ENCODE data around the gene GPC6. TPM values are rescaled to one million over a fixed set of nuclear protein-coding genes. Genes with fewer than 3 reads are reported as not detected.

Gene GPC6
- total RNA-seq, 1 donor from 2014 or later = 5.5 TPM

DNA sequence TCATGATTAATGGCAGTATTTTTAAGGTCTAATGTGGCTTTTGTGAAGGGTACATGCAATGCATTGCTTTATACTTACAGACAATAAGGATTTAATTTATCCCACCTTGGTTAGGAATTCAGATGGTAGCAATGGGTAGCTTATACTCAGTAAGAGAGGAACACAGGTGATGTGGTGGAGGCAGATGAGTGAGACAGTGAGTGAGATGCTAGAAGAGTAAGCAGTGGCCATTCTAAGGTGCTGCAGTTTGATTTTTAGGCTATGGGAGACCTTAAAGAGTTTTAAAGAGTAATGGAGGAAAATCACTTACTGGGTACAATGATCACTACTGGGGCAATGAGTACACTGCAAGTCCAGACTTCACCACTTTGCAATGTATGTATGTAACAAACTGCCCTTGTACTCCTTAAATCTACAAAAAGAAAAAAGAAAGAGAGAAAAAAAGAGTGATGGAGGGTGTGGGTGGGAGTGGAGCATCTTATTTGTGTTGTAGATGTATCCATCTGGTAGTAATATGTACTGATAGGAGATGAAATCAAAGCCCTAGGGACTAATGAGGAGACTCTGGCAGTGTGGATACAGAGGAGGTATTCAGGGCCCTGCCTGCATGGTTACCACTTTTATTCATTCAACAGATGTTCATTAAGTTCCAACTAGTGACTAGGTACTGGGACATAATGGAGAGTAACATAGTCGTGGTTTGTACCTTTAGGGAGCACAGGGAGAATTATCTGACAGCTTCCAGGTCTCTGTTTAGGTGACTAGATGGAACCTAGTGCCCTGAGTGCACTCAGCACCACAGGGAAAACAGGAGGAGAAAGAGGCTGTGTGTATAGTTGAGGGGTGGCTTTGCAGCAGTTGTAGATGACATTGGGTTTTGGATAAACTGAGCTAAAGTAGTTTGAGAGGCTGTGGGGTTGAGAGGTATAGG is 99.0 kb downstream of the GPC6 start:
- H3K27me3 ChIP-seq (ENCODE audit: control insufficient read depth, insufficient read depth, low read length) = no peaks in the 10 kb centered on the region
- no peaks in the 10 kb centered on the region for H3K36me3 ChIP-seq (ENCODE audit: control insufficient read depth, insufficient read depth, low read length)
- DNase-seq (ENCODE audit: low read depth) (no peak), FAIRE-seq (no peak)
- H3K4me3 ChIP-seq (ENCODE audit: low read depth, low read length) = no peak overlapping the region
- TF ChIP-seq, protein P1, sequence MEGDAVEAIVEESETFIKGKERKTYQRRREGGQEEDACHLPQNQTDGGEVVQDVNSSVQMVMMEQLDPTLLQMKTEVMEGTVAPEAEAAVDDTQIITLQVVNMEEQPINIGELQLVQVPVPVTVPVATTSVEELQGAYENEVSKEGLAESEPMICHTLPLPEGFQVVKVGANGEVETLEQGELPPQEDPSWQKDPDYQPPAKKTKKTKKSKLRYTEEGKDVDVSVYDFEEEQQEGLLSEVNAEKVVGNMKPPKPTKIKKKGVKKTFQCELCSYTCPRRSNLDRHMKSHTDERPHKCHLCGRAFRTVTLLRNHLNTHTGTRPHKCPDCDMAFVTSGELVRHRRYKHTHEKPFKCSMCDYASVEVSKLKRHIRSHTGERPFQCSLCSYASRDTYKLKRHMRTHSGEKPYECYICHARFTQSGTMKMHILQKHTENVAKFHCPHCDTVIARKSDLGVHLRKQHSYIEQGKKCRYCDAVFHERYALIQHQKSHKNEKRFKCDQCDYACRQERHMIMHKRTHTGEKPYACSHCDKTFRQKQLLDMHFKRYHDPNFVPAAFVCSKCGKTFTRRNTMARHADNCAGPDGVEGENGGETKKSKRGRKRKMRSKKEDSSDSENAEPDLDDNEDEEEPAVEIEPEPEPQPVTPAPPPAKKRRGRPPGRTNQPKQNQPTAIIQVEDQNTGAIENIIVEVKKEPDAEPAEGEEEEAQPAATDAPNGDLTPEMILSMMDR (IDR thresholded peaks at IDR 0.05; ENCODE audit: insufficient read depth, low read length, severe bottlenecking) = no peak

DNA sequence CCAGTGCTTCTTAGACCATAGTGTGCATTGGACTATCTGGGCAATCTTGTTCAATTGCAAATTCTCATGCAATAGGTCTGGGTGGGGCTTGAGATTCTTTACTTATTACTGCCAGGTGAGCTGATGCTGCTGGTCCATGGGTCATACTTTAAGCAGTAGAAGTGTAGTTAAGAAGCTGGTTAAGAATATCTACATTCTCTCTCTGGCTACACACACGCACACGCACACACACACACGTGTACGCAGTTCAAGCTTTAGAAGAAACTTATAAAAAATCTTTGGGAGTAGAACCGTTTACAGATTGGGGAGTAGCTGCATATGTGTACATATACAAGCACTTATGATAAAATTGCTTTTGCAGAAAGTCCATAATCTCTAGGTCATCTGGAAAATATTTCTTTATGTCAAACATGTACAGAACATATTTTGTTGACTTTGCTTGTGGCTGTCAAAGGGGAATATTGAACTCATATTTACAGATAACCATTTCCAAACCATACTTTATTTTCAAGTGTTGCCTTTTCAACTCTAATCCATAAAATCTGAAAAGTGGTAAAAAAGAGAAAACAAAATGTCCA is 99.7 kb downstream of the GPC6 start:
- Histone ChIP-seq H3K4me3 (ENCODE audit: low read depth, low read length) (no peak overlapping the region), H3K36me3 (ENCODE audit: control insufficient read depth, insufficient read depth, low read length) (no peaks in the 10 kb centered on the region), H3K27me3 (ENCODE audit: control insufficient read depth, insufficient read depth, low read length) (no peaks in the 10 kb centered on the region)
- TF ChIP-seq, protein P1 (IDR thresholded peaks at IDR 0.05; ENCODE audit: insufficient read depth, low read length, severe bottlenecking) = no peak
- DNase-seq (ENCODE audit: low read depth) = no peak
- FAIRE-seq = no peak

DNA sequence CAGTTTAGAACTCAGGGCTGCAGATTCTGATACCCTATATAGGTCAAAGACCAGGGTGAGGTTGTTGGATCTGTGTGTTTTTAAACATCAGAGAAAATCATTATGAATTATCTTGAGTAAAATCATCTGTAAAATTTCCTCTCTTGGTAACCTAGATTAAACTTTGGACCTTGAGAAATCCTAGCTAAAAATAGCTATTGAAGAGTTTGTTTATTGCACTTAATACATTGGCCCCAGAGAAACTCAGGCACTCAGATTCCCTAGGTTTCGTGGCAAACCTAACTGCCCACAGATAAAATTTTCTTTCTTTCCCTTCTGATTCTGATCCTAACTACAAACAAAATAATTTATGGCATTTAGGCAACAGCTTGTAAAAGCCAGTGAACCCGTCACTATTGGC is 102.3 kb downstream of the GPC6 start:
- no peak for FAIRE-seq
- no peak for DNase-seq (ENCODE audit: low read depth)
- no peaks in the 10 kb centered on the region for H3K27me3 ChIP-seq (ENCODE audit: control insufficient read depth, insufficient read depth, low read length)
- H3K4me3 ChIP-seq (ENCODE audit: low read depth, low read length) = no peak overlapping the region
- H3K36me3 ChIP-seq (ENCODE audit: control insufficient read depth, insufficient read depth, low read length) = no peaks in the 10 kb centered on the region
- TF ChIP-seq, protein P1 (IDR thresholded peaks at IDR 0.05; ENCODE audit: insufficient read depth, low read length, severe bottlenecking) = no peak

DNA sequence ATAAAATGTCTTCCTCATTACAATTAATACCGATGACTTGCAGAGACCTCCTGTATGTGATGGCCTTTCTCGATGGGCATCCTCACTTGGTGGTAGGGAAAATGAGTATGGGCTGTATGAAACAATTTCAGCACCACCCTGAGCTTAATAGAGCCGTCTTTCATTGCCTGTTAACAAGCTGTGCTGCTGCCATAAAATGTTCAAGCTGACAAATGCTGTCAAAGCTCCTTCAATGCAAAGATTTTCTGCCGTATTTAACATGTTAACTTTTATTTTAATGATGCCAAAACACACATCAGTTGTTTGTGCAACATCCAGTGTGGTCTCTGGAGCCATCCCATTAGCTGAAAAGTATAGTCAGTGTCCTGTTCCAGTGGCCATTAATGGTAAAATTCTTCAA is 110.1 kb downstream of the GPC6 start:
- TF ChIP-seq, protein P1 (IDR thresholded peaks at IDR 0.05; ENCODE audit: insufficient read depth, low read length, severe bottlenecking) = no peak
- no peaks in the 10 kb centered on the region for H3K36me3 ChIP-seq (ENCODE audit: control insufficient read depth, insufficient read depth, low read length)
- DNase-seq (ENCODE audit: low read depth) = no peak
- H3K4me3 ChIP-seq (ENCODE audit: low read depth, low read length) = no peak overlapping the region
- no peak for FAIRE-seq
- H3K27me3 ChIP-seq (ENCODE audit: control insufficient read depth, insufficient read depth, low read length) = no peaks in the 10 kb centered on the region

DNA sequence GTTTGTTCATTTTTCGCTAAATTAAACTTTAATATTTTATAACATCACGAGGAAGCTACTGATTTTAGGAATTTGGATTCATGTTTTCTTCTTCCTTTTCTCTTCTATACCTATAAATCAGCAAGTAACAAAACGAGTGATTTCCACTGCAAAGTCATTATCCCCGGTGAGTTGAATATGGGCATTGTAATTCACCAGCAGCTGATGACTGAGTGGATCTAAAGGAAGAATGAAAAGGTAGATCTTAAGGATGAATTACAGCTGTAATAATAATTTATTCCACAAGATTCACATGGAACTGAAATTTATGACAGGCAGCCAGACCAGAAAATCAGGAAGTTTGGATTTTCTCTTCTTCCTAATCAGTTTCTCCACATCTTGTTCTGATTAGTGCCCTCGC is 111.4 kb downstream of the GPC6 start:
- DNase-seq (ENCODE audit: low read depth) (no peak), FAIRE-seq (no peak)
- H3K27me3 ChIP-seq (ENCODE audit: control insufficient read depth, insufficient read depth, low read length) = no peaks in the 10 kb centered on the region
- no peaks in the 10 kb centered on the region for H3K36me3 ChIP-seq (ENCODE audit: control insufficient read depth, insufficient read depth, low read length)
- TF ChIP-seq, protein P1 (IDR thresholded peaks at IDR 0.05; ENCODE audit: insufficient read depth, low read length, severe bottlenecking) = no peak
- no peak overlapping the region for H3K4me3 ChIP-seq (ENCODE audit: low read depth, low read length)
